ENCODE measurements around the gene EXOC4. TPM values are rescaled to one million over a fixed set of nuclear protein-coding genes. Genes with fewer than 3 reads are reported as not detected.

The EXOC4 gene
- total RNA-seq, 1 experiment from 2014 or later = 75.8 TPM

- Histone ChIP-seq H2BK5ac (ENCODE audit: insufficient read length, low read length) (no peak overlapping the region), H2BK20ac (ENCODE audit: low read depth, low read length, poor library complexity, severe bottlenecking) (no peak overlapping the region), H2AFZ (ENCODE audit: low read length) (no peak overlapping the region), H3K4me2 (ENCODE audit: insufficient read depth, insufficient read length, low read length) (no peak overlapping the region), H3K4me1 (ENCODE audit: insufficient read depth, low read length) (no peaks in the 10 kb centered on the region; the same call in 1 of the 2 replicates), H3K4ac (ENCODE audit: low read depth, low read length) (no peak overlapping the region), H3K79me1 (ENCODE audit: insufficient read depth, low read depth, low read length, poor library complexity, severe bottlenecking) (no peaks in the 10 kb centered on the region), H4K8ac (replicated peaks; ENCODE audit: insufficient read length, low read depth, low read length) (no peak overlapping the region), H3K23ac (ENCODE audit: insufficient read length, low read depth, low read length) (no peak overlapping the region), H3K18ac (ENCODE audit: insufficient read length, low read depth, low read length) (no peak overlapping the region), H3K56ac (ENCODE audit: insufficient read length, low read depth, low read length) (no peak overlapping the region), H3K27me3 (ENCODE audit: insufficient read depth, low read length) (no peaks in the 10 kb centered on the region), H4K91ac (ENCODE audit: insufficient read length, low read depth, low read length) (no peak overlapping the region), H2BK120ac (ENCODE audit: low read depth, low read length, poor library complexity, severe bottlenecking) (no peak overlapping the region), H3T11ph (ENCODE audit: low read length) (no peak overlapping the region), H3K14ac (ENCODE audit: insufficient read depth, low read length) (no peak overlapping the region), H2BK12ac (ENCODE audit: insufficient read length, low read depth, low read length) (no peak overlapping the region), H2AK5ac (ENCODE audit: insufficient read length, low read length) (no peak overlapping the region), H4K5ac (ENCODE audit: insufficient read length, low read depth, low read length) (no peak overlapping the region), H3K9ac (ENCODE audit: extremely low read depth, insufficient read length, low read length) (no peak overlapping the region), H3K27ac (ENCODE audit: insufficient read length, low read depth, low read length) (no peak overlapping the region), H2BK15ac (ENCODE audit: low read depth, low read length) (no peak overlapping the region), H3K23me2 (ENCODE audit: insufficient read length, low read depth, low read length, poor library complexity, severe bottlenecking) (no peaks in the 10 kb centered on the region), H3K9me3 (ENCODE audit: control insufficient read depth, low read depth, low read length) (no peaks in the 10 kb centered on the region), H4K20me1 (ENCODE audit: control insufficient read depth, insufficient read depth, insufficient read length) (no peaks in the 10 kb centered on the region), H3K79me2 (ENCODE audit: insufficient read depth, low read length) (no peaks in the 10 kb centered on the region)
- no peaks in the 10 kb centered on the region for H3K9me3 Mint-ChIP-seq
- no CpG with 5 or more reads among the region's 1 CpG for WGBS (ENCODE audit: extremely low coverage, insufficient read length, low lambda C conversion rate)
- H3K4me3 Mint-ChIP-seq = no peak overlapping the region
- no peak overlapping the region for H3K27ac Mint-ChIP-seq
- TF ChIP-seq CTCF (conservative IDR thresholded peaks at IDR 0.05) = no peak
- no peak for DNase-seq
- H3K4me1 Mint-ChIP-seq = peaks cover 10 to 11% of the 10 kb centered on the region in 2 experiments
- H3K36me3 Mint-ChIP-seq (ENCODE audit: insufficient read depth in 1 of 3, low read depth in 3 of 3) = no peaks in the 10 kb centered on the region
- H3K27me3 Mint-ChIP-seq (ENCODE audit: low read depth) = no peaks in the 10 kb centered on the region
These were observed 195.1 kb downstream of the EXOC4 start for GRCh38 chr7:133448012-133448411.
